Liver (tissue), 3 donors: ENCODE measurements around the gene NMUR2.

Experiments
- RAD21 ChIP-seq, 2 donors: IDR thresholded peaks; 2 replicates each; pipeline ENCODE4 v1.6.1; 2016; ENCODE audit warnings: antibody characterized with exemption in 2 of 2, mild to moderate bottlenecking in 2 of 2
- YY1 ChIP-seq: IDR thresholded peaks from 2 replicates; pipeline ENCODE4 v1.6.1; 2016; ENCODE audit warnings: antibody characterized with exemption, mild to moderate bottlenecking
- TF ChIP-seq, protein P1 (sequence below): fragments of 150-350 bp; IDR thresholded peaks from 2 replicates; pipeline ENCODE4 v1.5.1; 2017; ENCODE audit warnings: improper control_type of control experiment, low read depth, low read length; ENCODE audit not compliant: missing input control
- donor health status: healthy.
- donor health status: healthy.

DNA sequence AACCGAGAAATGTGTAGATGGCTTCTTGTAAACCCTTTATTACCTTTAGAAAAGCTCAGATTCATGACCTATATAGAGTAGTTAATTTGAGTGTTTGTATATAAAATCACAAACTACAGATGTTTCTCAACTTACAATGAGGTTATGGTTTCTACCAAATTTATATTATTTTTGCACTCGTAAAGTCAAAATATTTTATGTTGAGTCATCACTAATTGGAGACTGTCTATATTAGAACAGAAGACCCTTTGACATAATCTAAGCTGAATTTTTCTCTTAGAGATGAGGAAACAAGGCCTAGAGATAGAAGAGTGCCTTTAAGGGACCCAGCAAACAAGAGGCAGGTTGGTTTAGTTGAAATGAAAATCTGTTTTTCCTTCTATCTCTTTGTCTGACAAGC lies 20.0 kb upstream of the NMUR2 start:
- TF ChIP-seq, protein P1, sequence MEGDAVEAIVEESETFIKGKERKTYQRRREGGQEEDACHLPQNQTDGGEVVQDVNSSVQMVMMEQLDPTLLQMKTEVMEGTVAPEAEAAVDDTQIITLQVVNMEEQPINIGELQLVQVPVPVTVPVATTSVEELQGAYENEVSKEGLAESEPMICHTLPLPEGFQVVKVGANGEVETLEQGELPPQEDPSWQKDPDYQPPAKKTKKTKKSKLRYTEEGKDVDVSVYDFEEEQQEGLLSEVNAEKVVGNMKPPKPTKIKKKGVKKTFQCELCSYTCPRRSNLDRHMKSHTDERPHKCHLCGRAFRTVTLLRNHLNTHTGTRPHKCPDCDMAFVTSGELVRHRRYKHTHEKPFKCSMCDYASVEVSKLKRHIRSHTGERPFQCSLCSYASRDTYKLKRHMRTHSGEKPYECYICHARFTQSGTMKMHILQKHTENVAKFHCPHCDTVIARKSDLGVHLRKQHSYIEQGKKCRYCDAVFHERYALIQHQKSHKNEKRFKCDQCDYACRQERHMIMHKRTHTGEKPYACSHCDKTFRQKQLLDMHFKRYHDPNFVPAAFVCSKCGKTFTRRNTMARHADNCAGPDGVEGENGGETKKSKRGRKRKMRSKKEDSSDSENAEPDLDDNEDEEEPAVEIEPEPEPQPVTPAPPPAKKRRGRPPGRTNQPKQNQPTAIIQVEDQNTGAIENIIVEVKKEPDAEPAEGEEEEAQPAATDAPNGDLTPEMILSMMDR = no peak
- TF ChIP-seq YY1 (no peak), RAD21 (IDR thresholded peaks at IDR 0.05) (no peak)
